Measurements from ENCODE around the gene PLEKHA1.

GRCh38 chr10:122454603-122455080 lies 80.1 kb downstream of the PLEKHA1 start, which contains the start of gene ARMS2:
- no peak for TF ChIP-seq CTCF (IDR thresholded peaks at IDR 0.05)
- no peak for TF ChIP-seq EZH2 (IDR thresholded peaks at IDR 0.05; ENCODE audit: borderline replicate concordance, insufficient read depth, low read depth, low read length, poor library complexity, severe bottlenecking)

All from B cell (primary cell).